HG03159 (cell line): ENCODE measurements around the gene C1QTNF1.

Source experiments
- ATAC-seq: cut with Tn5 transposase; IDR thresholded peaks from one replicate; pipeline ENCODE4 v1.9.1; 2021; ENCODE audit warnings: mild to moderate bottlenecking, moderate library complexity; ENCODE audit not compliant: unreplicated experiment

C1QTNF1 gene

GRCh38 chr17:79038545-79039135 lies 14.7 kb downstream of the C1QTNF1 start:
- no peak for ATAC-seq

- no peak for ATAC-seq
These were observed 15.2 kb downstream of the C1QTNF1 start for GRCh38 chr17:79039171-79039570.

- ATAC-seq: no peak
These were observed 15.9 kb downstream of the C1QTNF1 start for GRCh38 chr17:79039886-79040285.

- no peak for ATAC-seq
These were observed 17.1 kb downstream of the C1QTNF1 start for GRCh38 chr17:79041041-79041570.

GRCh38 chr17:79041723-79042420 lies 17.9 kb downstream of the C1QTNF1 start:
- ATAC-seq: no peak

GRCh38 chr17:79042421-79043190 lies 18.6 kb downstream of the C1QTNF1 start:
- no peak for ATAC-seq

GRCh38 chr17:79043191-79043930 lies 19.4 kb downstream of the C1QTNF1 start:
- no peak for ATAC-seq

- ATAC-seq: no peak
These were observed 20.0 kb downstream of the C1QTNF1 start for GRCh38 chr17:79043931-79044320.

GRCh38 chr17:79044462-79044861 lies 20.5 kb downstream of the C1QTNF1 start:
- no peak for ATAC-seq

- ATAC-seq: no peak
These were observed 21.2 kb downstream of the C1QTNF1 start for GRCh38 chr17:79045001-79045729.

GRCh38 chr17:79045842-79046196 lies 21.9 kb downstream of the C1QTNF1 start:
- ATAC-seq: no peak

- no peak for ATAC-seq
These were observed 22.4 kb downstream of the C1QTNF1 start for GRCh38 chr17:79046197-79046915.

GRCh38 chr17:79046916-79047280 lies 22.9 kb downstream of the C1QTNF1 start:
- no peak for ATAC-seq

GRCh38 chr17:79047291-79047920 lies 23.4 kb downstream of the C1QTNF1 start:
- ATAC-seq: no peak

GRCh38 chr17:79047923-79048825 lies 24.2 kb downstream of the C1QTNF1 start:
- ATAC-seq: no peak

- ATAC-seq: no peak
These were observed 25.1 kb downstream of the C1QTNF1 start for GRCh38 chr17:79048826-79049755.

GRCh38 chr17:79049821-79050220 lies 25.9 kb downstream of the C1QTNF1 start:
- ATAC-seq: no peak
